ENCODE data around the gene PTPRN2.

DNA sequence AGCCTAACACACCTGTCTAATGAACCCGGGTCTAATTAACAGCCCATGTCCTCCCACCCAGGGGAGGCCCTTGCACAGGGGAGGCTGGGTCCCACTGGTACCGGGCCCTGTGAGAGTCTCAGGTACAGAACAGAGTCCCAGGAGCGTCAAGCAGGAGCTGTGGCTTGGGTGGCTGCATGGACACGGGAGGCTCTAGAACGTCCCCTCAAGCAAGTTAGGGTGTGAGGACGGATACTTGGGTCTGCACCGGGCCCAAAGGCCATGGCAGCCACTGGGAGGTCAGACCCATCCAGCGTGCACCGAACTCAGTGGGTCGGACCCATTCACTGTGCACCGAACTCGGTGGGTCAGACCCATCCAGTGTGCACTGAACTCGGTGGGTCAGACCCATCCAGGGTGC lies 941.1 kb downstream of the PTPRN2 start:
- TF ChIP-seq, protein P1, sequence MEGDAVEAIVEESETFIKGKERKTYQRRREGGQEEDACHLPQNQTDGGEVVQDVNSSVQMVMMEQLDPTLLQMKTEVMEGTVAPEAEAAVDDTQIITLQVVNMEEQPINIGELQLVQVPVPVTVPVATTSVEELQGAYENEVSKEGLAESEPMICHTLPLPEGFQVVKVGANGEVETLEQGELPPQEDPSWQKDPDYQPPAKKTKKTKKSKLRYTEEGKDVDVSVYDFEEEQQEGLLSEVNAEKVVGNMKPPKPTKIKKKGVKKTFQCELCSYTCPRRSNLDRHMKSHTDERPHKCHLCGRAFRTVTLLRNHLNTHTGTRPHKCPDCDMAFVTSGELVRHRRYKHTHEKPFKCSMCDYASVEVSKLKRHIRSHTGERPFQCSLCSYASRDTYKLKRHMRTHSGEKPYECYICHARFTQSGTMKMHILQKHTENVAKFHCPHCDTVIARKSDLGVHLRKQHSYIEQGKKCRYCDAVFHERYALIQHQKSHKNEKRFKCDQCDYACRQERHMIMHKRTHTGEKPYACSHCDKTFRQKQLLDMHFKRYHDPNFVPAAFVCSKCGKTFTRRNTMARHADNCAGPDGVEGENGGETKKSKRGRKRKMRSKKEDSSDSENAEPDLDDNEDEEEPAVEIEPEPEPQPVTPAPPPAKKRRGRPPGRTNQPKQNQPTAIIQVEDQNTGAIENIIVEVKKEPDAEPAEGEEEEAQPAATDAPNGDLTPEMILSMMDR (IDR thresholded peaks at IDR 0.05) = no peak
- TF ChIP-seq, protein P2, sequence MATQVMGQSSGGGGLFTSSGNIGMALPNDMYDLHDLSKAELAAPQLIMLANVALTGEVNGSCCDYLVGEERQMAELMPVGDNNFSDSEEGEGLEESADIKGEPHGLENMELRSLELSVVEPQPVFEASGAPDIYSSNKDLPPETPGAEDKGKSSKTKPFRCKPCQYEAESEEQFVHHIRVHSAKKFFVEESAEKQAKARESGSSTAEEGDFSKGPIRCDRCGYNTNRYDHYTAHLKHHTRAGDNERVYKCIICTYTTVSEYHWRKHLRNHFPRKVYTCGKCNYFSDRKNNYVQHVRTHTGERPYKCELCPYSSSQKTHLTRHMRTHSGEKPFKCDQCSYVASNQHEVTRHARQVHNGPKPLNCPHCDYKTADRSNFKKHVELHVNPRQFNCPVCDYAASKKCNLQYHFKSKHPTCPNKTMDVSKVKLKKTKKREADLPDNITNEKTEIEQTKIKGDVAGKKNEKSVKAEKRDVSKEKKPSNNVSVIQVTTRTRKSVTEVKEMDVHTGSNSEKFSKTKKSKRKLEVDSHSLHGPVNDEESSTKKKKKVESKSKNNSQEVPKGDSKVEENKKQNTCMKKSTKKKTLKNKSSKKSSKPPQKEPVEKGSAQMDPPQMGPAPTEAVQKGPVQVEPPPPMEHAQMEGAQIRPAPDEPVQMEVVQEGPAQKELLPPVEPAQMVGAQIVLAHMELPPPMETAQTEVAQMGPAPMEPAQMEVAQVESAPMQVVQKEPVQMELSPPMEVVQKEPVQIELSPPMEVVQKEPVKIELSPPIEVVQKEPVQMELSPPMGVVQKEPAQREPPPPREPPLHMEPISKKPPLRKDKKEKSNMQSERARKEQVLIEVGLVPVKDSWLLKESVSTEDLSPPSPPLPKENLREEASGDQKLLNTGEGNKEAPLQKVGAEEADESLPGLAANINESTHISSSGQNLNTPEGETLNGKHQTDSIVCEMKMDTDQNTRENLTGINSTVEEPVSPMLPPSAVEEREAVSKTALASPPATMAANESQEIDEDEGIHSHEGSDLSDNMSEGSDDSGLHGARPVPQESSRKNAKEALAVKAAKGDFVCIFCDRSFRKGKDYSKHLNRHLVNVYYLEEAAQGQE (IDR thresholded peaks at IDR 0.05; ENCODE audit: insufficient read depth in 1 of 2, low read depth in 2 of 2, low read length in 1 of 2) = no peak
- no peak for TF ChIP-seq POLR2AphosphoS5 (IDR thresholded peaks at IDR 0.05; ENCODE audit: low read depth, low read length)
- TF ChIP-seq TCF7L2 (IDR thresholded peaks at IDR 0.05; ENCODE audit: low read depth, low read length) = no peak
- TF ChIP-seq SIN3A (IDR thresholded peaks at IDR 0.05; ENCODE audit: borderline replicate concordance, insufficient read depth, low read depth, low read length) = no peak
